NCI-H446 treated with DMSO at 0.1 percent for 48 hours (cell line): ENCODE data around the gene SLC22A4.

Experiments
- DNase-seq: peaks from one replicate; lab custom pipeline; 2025; lab: John Stamatoyannopoulos, UW

SLC22A4 gene

DNA sequence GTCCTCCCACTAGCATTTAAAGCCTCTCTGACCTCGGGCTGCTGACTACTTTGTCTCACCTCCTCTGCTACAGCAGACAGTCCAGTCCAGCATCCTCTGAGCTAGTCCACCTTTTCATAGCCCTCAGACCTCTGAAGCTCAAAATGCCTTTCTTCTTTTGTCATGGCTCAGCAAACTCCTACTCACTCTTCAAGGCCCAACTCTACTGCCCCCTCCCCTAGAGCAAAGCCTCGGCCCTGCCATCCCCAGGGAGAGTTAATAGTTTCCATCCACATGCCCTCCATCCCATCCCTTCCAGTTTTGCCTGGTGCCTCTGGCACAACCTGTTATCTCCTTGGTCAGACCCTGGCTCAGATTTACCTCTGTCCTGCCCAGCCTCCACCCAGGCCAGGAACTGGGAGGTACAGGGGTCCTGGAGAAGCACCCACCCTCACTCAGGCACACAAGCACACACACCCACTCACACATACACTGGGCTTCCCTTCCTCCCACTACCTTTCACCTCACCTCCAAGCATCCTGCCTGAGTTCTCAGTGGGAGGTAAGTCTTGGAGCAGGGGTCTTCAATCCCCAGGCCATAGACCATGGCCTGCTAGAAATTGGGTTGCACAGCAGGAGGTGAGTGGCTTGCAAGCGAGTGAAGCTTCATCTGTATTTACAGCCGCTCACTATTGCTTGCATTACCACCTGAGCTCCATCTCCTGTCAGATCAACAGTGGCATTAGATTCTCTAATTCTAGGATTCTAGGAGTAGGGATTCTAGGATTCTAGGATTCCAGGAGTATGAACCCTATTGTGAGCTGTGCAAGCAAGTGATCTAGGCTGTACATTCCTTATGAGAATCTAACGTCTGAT lies 18.6 kb upstream of the SLC22A4 start:
- no peak for DNase-seq

DNA sequence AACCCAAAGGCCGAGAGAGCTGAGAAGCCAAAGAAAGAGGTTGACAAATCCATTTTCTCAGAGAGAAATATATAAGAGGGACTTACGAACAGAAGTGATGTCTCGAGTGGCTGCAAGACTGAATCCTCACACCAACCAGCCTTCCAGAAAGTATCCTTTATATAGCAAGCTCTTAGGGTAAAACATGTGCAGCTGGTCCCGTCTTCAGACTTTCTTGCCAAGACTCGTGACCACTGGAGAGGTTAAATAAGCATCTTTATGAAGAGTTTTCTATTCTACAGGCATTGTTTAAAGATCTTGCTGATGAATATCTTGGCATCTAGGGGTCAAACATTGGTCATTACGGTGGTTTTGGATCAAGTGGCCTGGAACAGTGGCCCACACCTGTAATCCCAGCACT lies 16.9 kb upstream of the SLC22A4 start:
- no peak for DNase-seq

DNA sequence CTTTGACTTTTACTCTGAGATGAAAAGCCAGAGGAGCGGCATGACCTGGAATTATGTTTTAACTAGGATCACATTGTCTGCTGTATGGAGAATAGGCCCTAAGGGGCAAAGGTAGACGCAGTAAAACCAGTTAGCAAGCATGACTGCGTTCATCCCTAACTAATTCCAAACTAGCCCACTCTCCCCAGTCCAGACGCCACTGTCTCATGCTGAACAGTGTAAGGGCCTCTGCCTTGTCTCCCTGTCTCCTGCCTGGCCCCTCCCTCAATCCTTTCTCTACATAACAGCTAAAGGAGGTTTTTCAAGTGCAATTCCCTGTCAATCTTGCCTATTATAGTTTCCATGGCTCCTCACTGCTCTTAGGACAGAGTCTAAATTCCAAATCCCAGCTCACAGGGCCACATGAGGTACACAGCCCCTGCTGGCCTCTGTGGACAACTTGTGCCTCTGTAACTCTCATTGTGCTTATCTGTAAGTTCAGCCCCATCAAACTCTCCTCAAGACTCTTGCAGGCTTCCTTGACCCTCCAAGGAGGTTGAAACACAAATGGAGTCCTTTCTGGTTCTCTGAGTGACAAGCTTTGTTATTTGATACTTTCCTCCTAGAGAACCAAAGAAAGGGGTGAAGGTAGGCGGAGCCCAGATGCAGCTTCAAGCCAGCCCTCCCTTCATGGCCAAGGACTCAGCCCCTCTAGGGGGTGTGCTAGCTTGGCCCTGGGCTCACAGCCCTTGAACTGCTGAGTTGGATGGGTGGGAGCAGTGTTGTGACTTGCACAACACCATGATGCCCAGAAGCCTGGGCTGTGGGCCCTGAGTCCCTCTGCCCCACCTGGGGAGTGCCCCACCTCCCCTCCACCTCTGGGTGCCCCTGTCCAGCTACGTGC lies 16.0 kb upstream of the SLC22A4 start:
- DNase-seq: no peak

DNA sequence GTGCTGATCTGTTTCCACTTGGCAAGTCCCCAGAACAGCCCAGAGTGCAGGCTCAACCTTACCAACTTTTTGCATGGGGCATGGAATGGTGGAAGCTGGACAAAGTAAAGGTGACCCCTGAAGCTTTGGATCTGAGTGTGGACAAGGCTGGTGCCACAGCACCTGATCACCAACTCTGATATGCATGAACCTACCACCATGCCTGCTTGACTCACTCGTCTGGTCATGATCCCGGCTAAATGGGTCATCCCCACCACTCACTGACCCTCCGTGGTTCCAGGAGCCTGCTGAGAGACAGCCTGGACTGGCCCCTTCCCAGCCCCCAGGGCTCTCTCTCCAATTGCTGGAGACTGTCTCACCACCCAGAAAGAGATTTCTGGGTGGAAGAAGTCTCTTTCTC lies 14.4 kb upstream of the SLC22A4 start:
- DNase-seq: no peak

DNA sequence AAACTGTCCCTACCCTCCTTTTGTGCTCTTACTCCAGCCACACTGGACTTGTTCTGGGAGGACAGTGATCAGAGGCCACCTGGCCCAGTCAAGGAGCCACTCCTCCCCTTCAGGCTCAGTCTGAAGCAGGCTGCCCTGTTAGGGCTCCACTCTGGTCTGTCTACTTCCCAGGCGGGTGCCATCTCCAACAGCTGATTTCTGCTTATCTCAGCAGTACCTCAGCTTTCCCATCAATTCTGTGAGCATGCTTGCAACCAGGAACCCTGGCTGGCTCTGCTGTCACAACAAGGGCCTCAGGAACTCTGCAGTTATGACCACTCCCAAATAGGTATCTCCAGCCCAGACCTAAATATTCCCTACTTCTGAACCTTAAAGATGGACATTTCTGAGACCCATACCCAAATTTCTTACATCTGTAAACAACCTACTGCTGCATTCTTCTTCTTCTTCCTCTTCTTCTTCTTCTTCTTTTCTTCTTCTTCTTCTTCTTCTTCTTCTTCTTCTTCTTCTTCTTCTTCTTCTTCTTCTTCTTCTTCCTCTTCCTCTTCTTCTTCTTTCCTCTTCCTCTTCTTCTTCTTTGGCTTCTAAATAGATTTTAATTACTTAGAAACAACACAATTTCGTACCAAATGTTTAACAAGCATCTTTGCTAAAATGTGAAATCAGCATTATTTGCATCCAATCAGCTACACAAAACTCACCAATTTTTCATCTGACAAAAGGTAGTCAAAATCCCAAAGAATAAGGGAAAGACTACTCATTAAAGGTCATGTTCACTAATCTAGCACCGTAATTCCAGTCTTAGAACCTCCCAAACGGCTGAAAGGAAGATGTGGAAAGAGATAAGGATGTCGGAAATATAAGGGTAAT lies 13.6 kb upstream of the SLC22A4 start:
- DNase-seq: no peak

DNA sequence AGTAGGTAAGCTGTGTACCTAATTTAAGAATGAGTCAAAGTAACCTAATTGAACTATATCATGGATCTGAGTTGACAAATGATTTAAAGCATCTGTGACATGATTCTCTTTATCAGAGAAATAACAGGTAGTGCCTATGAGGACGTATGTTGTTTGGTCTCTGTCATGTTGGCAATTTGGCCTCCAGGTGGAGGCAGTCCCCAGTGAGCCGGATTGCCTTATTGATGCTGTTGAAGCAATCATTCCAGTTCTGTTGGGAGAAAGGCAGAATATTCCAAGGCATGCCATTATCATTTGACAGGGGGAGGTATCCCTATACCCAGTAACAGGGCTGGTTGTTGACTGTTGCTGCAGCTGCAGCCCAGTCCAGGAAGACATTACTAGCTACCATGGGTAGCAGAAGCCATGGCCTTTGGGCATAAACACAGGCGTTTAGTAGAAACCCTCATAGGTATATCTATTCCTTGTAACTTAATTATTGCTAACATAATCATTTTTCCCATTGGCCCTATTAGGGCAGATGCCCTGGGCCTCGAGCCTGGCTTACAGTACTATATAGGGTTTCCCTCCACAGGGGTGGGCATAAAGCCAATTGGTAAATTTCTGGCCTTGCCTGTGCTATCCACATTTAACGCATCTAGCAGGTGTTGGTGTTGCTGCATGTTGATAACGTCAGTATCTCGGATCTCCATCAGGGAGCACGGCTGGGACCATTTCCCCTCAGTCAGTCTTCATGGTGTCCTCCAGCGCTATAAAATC lies 12.2 kb upstream of the SLC22A4 start:
- DNase-seq: no peak

DNA sequence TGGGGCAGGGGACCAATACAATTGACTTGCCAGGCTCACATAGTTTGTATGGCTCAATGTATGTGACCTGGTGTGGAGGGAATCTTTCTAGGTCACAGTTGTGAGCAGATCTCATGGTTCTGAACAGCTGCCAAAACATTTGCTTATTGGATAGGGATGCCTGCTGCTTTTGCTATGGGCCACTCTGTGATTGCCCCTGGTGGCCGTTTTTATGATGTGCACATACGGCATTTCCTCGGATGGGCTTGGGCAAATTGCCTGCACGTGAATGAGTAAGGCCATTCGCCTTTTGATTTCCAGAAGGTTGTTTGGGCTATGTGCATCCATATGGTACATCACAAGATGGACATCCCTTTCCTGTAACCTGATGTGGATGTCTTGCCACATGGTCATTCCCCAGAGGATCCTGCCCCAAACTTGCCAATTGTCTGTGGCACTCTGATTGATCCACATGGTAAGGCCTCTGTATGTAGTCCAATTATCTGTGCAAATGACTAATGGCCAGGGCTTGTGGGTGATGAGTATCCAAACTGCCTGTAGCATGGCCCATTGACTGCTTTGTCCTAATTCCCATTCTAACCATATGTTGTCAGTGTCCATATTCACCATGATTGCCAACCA lies 10.7 kb upstream of the SLC22A4 start:
- peak; percentile 19 for DNase-seq

DNA sequence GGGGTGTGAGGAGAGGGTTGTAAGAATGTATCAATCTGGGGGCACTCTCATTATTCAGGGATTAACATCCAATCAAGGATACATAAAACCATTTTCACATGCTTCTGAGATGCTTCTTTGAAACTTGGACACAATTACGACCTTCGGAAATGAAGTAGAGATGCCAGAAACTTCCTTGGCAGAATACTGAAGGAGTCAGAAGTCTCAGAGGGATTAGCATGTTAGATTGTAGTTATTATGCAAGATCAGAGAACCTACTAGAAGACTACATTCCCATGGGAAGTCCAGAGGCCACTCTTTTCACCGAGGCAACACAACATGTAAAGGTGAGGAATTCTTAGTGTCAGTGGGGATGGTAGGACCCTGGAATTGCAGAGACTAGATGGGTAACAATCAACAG lies 5.1 kb upstream of the SLC22A4 start:
- no peak for DNase-seq

DNA sequence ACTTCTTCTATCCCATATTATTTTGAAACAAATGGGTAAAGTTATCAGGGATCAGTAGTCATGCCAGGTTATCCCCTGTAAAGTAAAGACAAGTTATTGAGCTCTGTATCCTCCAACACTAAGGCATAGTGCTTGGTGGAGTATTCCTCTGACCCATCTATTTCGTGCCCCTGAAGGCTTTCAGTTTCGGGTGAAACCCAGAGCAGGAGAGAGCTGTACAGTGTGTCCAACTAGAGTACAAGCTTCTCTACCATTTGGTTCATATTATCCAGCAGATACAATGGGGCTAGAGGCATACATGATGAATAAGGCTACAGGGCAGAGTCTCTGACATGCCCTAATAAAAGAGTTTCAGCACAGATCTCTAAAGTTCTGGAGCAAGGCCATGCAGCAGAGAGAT lies 3.2 kb upstream of the SLC22A4 start:
- no peak for DNase-seq

DNA sequence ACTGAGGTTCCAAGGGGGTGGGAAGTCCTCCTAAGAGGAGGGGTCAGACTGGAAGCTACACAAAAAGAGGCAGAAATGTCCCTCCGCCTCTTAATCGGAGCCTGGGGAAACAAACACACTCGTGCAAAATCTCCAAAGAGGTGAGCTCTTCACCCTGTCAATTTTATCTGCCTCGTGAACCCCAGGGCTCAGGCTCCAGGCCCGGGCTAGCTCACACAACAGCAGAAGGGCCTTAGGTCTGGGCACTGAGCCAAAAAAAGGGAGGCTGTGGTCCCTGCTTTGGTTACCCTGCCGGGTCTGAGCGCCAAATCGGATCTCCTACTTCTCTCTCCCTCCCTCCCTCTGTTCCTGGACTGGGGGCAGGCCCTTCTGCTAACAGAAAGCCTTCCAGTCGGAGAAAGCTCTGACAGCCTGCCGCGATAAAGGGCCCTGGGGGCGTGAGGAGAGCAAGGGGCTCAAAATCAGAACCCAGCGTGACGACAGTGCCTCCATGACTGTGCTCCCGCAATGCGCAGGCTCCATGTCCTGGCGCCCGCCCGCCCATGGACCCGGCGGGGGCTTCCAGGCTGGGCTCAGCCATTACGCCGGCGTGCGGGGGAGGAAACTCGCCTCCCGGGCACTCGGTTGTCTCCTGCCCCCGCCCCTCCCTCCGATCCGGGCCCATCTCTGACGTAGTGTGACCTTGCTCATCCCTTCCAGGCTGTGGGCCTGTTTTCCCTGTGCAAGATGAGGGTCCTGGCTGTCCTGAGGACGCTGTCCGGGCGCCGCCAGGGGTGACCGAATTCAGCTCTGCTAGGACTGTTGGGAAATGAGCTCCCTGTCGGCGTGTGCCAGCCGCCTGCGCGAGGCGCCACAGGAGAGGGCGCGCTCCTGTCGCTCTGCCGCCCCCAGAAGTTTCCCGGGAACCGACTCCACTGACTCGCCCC lies 865 bp upstream of the SLC22A4 start:
- peak; percentile 91 for DNase-seq

DNA sequence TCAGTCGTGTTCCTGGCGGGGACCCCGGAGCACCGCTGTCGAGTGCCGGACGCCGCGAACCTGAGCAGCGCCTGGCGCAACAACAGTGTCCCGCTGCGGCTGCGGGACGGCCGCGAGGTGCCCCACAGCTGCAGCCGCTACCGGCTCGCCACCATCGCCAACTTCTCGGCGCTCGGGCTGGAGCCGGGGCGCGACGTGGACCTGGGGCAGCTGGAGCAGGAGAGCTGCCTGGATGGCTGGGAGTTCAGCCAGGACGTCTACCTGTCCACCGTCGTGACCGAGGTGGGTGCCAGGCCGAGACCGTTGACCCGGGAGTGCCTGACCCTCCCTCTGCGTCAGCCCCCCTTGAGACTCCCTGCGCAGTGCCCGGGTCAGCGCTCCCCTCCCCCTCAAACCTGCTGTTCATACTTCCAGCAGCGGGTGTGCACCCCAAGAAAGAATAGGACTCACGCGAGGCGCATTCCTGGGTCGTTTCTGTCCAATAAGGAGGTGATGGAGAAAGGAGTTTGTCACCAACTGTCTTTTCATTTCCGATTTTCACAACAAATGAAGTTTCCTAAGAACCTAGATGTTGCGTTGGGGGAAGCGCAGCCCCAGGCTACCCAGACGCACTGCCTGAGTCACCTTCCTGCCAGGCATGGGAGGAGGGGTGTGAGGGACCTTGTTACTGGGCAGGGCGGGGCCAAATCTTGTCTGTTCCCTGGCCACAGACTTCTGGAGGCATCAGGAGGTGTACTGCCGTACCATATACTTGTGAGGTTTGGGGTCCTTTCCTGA lies 722 bp downstream of the SLC22A4 start:
- DNase-seq: no peak

DNA sequence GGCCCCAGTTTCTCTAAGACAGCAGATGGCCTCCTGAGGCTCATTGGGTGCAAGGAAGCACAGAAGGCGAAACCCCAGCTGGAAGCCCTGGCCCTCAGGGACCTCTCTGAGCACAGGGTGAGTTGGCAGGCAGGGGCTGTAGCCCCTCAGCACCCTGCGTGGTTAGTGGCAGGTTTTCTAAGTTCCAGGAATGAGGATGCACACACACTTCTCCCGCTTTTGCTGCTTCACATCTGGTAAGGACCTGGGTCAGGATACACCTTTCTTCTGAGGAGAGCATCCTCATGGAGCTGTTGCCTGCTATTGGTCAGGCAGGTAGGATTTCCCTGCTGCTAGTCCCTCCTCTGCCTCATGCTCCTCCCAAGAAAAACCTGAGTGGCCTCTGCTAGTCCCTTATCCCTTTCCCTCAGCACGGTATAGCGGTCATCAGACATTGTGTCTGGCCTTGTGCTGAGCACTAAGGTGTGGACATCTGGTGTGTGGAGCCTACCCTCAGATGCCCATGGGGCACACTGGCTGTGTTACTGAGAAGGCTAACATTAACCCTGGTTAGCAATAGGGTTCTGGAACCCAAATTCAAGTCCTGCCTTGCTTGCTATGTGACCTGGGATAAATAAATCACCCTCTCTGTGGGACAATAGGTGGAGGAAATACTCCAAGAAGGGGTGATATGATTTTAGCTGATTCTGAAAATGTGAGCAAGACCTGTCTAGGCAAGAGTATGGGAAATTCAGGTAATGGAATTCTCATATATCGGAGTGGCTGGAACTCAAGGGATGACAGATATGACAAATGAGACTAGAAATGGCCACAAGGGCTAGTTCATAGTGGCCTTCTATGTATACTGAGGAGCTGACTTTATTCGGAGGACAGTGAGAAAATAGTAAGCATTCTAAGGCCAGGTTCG lies 1.6 kb downstream of the SLC22A4 start:
- DNase-seq: no peak

DNA sequence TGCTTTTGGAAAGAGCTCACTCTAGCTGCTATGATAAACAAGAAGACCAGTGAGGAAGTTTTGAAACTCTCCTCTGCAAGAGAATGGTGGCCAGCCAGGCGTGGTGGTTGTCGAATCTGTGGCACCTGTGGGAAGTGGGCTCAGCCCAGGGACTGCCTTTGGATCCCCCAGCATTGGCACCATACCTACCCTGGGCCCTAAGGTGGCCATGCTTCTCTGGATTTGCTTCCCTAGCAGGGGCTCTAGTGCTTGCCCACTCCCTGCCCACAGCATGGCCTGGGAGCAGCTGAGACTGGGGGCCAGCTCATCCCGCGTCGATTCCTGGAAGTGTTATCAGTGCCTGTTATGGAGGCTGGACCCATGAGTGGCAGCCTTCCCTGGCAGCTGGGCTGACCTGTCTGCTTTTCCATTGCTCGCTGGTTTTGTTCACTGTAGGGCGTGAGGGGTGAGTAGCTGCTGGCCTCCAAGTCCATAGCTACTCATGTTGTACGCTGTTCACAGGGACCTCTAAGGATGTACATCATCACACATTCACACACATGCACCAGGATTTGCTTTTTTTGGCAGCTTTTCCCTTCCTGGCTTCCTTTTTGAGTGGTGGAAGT lies 2.3 kb downstream of the SLC22A4 start:
- DNase-seq: no peak

DNA sequence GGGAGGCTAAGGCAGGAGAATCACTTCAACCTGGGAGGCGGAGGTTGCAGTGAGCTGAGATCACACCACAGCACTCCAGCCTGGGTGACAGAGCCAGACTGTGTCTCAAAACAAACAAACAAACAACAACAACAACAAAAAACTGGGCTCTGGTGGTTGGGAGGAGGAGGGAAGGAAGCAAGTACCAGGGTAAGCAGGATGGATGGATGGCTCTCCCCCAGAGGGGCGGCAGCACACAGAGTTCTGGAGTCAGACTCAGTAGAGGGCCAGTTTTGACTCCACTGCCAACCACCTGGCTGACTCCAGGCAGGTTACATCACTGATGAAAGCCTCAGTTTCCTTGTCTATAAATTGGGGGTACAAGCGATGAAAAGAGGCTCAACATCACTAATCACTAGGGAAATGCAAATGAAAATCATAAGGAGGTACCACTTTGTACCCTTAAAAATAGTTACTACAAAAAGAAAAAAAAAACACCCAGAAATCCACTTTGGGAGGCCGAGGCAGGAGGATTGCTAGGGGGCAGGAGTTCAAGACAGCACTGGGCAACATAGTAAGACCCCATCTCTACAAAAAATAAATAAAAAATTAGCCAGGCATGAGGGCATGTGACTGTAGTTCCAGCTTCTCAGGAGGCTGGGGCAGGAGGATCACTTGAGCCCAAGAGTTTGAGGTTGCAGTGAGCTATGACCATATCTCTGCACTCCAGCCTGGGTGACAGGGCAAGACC lies 3.2 kb downstream of the SLC22A4 start:
- DNase-seq: no peak

DNA sequence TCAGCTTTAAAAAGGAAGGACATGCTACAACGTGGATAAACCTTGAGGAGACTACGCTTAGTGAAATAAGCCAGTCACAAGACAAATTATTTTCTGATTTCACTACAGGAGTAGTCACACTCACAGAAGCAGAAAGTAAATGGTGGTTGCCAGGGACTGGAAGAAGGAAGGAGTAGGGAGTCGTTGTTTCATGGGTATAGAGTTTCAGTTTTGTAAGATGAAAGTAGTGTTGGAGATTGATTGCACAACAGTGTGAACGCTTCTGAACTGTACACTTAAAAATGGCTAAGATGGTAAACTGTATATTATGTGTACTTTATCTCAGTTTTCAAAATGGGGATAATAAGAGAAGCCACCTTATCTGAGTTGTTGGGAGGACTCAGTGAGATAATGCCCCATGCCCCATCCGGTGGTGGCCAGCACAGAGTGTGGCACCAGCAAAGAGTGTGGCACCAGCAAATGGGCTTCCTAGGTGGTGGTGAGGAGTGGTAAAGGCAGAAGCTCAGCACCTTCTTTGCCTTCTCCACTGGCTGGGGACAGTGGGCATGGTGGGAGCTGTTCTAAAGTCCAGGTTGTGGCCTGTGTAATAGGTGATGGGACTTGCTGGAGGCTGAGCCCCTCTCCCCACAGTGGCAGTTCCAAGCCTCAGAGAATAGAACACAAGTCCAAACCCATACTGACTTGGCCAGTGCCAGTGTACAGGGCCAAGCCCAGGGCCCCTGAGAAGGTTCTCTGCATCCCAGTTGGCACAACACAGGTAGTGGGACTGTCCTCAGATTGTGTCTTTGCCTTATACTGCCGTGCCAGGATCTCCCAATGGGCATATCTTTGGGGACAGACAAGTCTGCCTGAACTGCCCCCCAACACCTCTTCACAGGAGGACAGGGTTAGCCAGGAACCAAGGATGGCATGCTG lies 4.4 kb downstream of the SLC22A4 start:
- no peak for DNase-seq

DNA sequence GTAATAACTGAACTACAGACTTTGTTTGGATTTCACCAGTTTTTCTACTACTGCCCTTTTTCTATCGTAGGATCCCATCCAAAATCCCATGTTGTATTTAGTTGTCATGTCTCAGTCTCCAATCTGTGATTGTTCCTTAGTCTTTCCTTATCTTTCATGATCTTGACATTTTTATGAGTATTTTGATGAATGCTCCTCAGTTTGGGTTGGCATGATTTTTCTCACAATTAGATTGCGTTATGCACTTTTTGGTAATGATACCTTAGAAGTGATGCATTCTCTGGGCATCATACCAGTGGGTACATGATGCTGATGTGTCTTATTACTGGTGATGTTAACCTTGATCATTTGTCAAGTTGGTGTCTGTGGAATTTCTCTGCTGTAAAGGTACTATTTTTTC lies 5.7 kb downstream of the SLC22A4 start:
- no peak for DNase-seq
